Heart left ventricle (tissue), 16 donors: ENCODE results near the gene NBR1. TPM values are rescaled to one million over a fixed set of nuclear protein-coding genes. Genes with fewer than 3 reads are reported as not detected.
"Not testable (repeated sequence)": the region's sequence is repeated elsewhere in the genome, so short reads cannot be mapped to it uniquely, and the experiment has no call there.

ENCODE experiments used
- ATAC-seq, 4 donors: fragments of 200-7000 bp; cut with Tn5 transposase; one replicate each; pipeline ENCODE4 v1.9.1; 2020 to 2022; ENCODE audit warnings: moderate library complexity in 4 of 4, mild to moderate bottlenecking in 3 of 4, moderate number of reproducible peaks in 1 of 4
- DNase-seq, 5 donors: peaks; one replicate each; pipeline ENCODE4 v3.0.0-alpha.2; 2020
- H3K27ac ChIP-seq, 12 donors: fragments of 200-600 bp; sonication (generic) in 4 of 12; one replicate each; pipeline versions ENCODE4 v1.5.0 to v1.8.0; 2016 to 2022; ENCODE audit warnings: mild to moderate bottlenecking in 2 of 12
- H3K27me3 ChIP-seq, 9 donors: fragments of 200-600 bp; sonication (generic) in 2 of 9; one replicate each; pipeline versions ENCODE4 v1.5.1 to v1.8.0; 2016 to 2022; ENCODE audit warnings: mild to moderate bottlenecking in 3 of 9
- H3K36me3 ChIP-seq, 9 donors: fragments of 200-600 bp; sonication (generic) in 2 of 9; one replicate each; pipeline versions ENCODE4 v1.5.0 to v1.8.0; 2018 to 2022; ENCODE audit warnings: mild to moderate bottlenecking in 2 of 9
- H3K4me1 ChIP-seq, 12 donors: fragments of 200-600 bp; sonication (generic) in 4 of 12; one replicate each; pipeline versions ENCODE4 v1.5.0 to v1.8.0; 2016 to 2022; ENCODE audit warnings: mild to moderate bottlenecking in 3 of 12
- H3K4me3 ChIP-seq, 12 donors: fragments of 200-600 bp; sonication (generic) in 4 of 12; one replicate each; pipeline versions ENCODE4 v1.5.0 to v1.8.0; 2017 to 2022; ENCODE audit warnings: mild to moderate bottlenecking in 9 of 12, moderate library complexity in 4 of 12
- H3K9me3 ChIP-seq, 12 donors: fragments of 200-600 bp; sonication (generic) in 4 of 12; one replicate each; pipeline versions ENCODE4 v1.5.0 to v1.8.0; 2016 to 2022; ENCODE audit warnings: mild to moderate bottlenecking in 1 of 12
- CTCF ChIP-seq, 12 donors: fragments of 200-600 bp; sonication (generic) in 4 of 12; IDR thresholded peaks; one replicate each; pipeline versions ENCODE4 v1.5.0 to v1.8.0; 2018 to 2022; ENCODE audit warnings: antibody characterized with exemption in 12 of 12, mild to moderate bottlenecking in 5 of 12
- POLR2A ChIP-seq, 2 donors: fragments of 450-650 bp; IDR thresholded peaks; one replicate each; pipeline ENCODE4 v1.6.1; 2017; ENCODE audit warnings: antibody characterized with exemption in 2 of 2, mild to moderate bottlenecking in 2 of 2, moderate library complexity in 2 of 2
- WGBS, 4 donors: extraction: QIAGEN DNeasy Blood & Tissue Kit in 2 of 4; methylation state at CpG; one replicate each; pipeline versions ENCODE4 v1.1.5 to v1.1.7; 2013 to 2018; 5-methylcytosine and 5-hydroxymethylcytosine counted together
- intact Hi-C, 10 donors: fragments of 100-400 bp; cut with DNase I; formaldehyde crosslinking; loops; one replicate each; pipeline versions ENCODE4 v1.11.1 to v1.14.2; 2022
- polyA plus RNA-seq, 2 donors: library from polyadenylated mRNA; stranded (reverse); fragments of 200-250 nt; gene quantifications; one replicate each; pipeline ENCODE4 v1.2.3, GENCODE V29; 2013
- total RNA-seq, 9 donors: library from RNA; depleted of rRNA in 2 of 9; stranded (reverse); fragments of >200 nt in 2 of 9; fragmentation: NEBNext Ultra II Directional in 3 of 9; extraction: Animal tissue kit (Norgen Biotek cat#: 25700) in 3 of 9; gene quantifications; one replicate each; pipeline versions ENCODE4 v1.1.0 to v1.2.4, GENCODE V29; 2016 to 2023
- donor health status: ischemic (EF 13 %, LVEDD 7.1; RV severe dilation, severe dysfunction).
- donor health status: healthy with polysubstance abuse.
- donor health status: DM: no; HTN: yes; CAD: no.
- donor health status: DM: no; HTN: no; CAD: no.
- donor health status: ischemic (EF 25% LVEDD 6.9; RV normal size, moderate dysfunction).
- donor health status: ischemic (EF 25% LVEDD 5.7; RV mildly dilated, moderate dysfunction).
- donor health status: healthy.
- donor health status: DM: yes; HTN: yes; CAD: no.
- donor health status: ischemic (EF 35%, LVEDD 5.7; RV mildly dilated, moderate dysfunction).
- donor health status: nonischemic (EF 11% LVEDD 7.7; RV severe dilation, severe dysfunction).
- donor health status: DM: yes; HTN: yes; CAD: no.
- donor health status: PGD.
- donor health status: ischemic (EF 29% LVEDD 5.4; RV normal size, mild dysfunction).
- donor health status: nonischemic (EF 23%, LVEDD 6.1; RV moderate dilation, normal function).

Gene NBR1
- total and polyA plus RNA-seq, 11 donors = 31.6 to 146 (median 97.4) TPM

GRCh38 chr17:43176119-43176570 lies 5.1 kb downstream of the NBR1 start:
- Histone ChIP-seq H3K27me3 (no peaks in the 10 kb centered on the region), H3K9me3 (no peaks in the 10 kb centered on the region), H3K4me1 (peaks cover 2 to 66% (median 54%) of the 10 kb centered on the region in 12 donors), H3K36me3 (peaks cover 0 to 67% (median 54%) of the 10 kb centered on the region in 9 donors), H3K27ac (peak overlapping the region in 9 of 12 donors; percentile 7 to 50 (median 25)), H3K4me3 (no peak overlapping the region)
- no peak for TF ChIP-seq POLR2A (IDR thresholded peaks at IDR 0.05)
- no peak for TF ChIP-seq CTCF (IDR thresholded peaks at IDR 0.05)
- ATAC-seq = no peak
- 63 to 81% (median 73%) methylated on average over 2 of the region's 2 CpGs for WGBS, 4 donors
- no peak for DNase-seq
- intact Hi-C loops = loop anchor here in 2 of 10 donors (5.0 to 10.0 kb wide), 2 partner anchors 151 to 161 kb away; partner anchors contain the start of genes RND2 (in 1 of the 2) and VAT1 (in 1 of the 2)

- 89 to 94% (median 90%) methylated on average over 3 of the region's 3 CpGs for WGBS, 4 donors
- no peak for TF ChIP-seq CTCF (IDR thresholded peaks at IDR 0.05)
- no peak for TF ChIP-seq POLR2A (IDR thresholded peaks at IDR 0.05)
- Histone ChIP-seq H3K36me3 (peaks cover under 1 to 100% (median 98%) of the 10 kb centered on the region in 9 donors), H3K9me3 (no peaks in the 10 kb centered on the region), H3K27me3 (no peaks in the 10 kb centered on the region), H3K27ac (no peak overlapping the region), H3K4me1 (peaks cover 0 to 7% (median 0%) of the 10 kb centered on the region in 12 donors), H3K4me3 (no peak overlapping the region)
- ATAC-seq = no peak
- no peak for DNase-seq
- intact Hi-C loops = no loop called here
These were observed 12.9 kb downstream of the NBR1 start for GRCh38 chr17:43183921-43184320.

DNA sequence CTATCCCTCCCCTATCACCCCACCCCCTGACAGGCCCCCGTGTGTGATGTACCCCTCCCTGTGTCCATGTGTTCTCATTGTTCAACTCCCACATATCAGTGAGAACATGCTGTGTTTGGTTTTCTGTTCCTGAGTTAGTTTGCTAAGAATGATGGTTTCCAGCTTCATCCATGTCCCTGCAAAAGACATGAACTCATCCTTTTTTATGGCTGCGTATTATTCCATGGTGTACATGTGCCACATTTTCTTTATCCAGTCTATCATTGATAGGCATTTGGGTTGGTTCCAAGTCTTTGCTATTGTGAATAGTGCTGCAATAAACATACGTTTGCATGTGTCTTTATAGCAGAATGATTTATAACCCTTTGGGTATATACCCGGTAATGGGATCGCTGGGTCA lies 15.6 kb downstream of the NBR1 start:
- H3K4me3 ChIP-seq, DNase-seq, ATAC-seq, intact Hi-C loops, H3K27me3 ChIP-seq, H3K27ac ChIP-seq, H3K4me1 ChIP-seq, H3K9me3 ChIP-seq: not testable (repeated sequence)
- WGBS, 4 donors = 94 to 96% (median 95%) methylated on average over 5 of the region's 5 CpGs
- peaks cover 4 to 100% (median 98%) of the 10 kb centered on the region in 9 donors for H3K36me3 ChIP-seq

DNA sequence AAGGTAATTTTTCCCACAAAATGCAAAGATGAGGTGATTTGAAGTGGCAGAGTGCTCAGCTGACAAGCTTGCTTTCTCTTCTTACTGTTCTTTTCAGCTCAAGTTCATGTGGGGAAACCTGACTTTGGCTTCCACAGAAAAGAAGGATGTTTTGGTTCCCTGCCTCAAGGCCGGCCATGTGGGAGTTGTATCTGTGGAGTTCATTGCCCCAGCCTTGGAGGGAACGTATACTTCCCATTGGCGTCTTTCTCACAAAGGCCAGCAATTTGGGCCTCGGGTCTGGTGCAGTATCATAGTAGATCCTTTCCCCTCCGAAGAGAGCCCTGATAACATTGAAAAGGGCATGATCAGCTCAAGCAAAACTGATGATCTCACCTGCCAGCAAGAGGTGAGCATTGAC lies 22.2 kb downstream of the NBR1 start:
- intact Hi-C loops = no loop called here
- DNase-seq (no peak), ATAC-seq (no peak)
- no peaks in the 10 kb centered on the region for H3K27me3 ChIP-seq
- H3K36me3 ChIP-seq = peaks cover 7 to 100% (median 100%) of the 10 kb centered on the region in 9 donors
- H3K4me1 ChIP-seq = no peaks in the 10 kb centered on the region
- WGBS, 4 donors = 88 to 99% (median 94%) methylated on average over 5 of the region's 5 CpGs
- no peak overlapping the region for H3K4me3 ChIP-seq
- TF ChIP-seq POLR2A (IDR thresholded peaks at IDR 0.05) (no peak), CTCF (IDR thresholded peaks at IDR 0.05) (no peak)
- no peaks in the 10 kb centered on the region for H3K9me3 ChIP-seq
- H3K27ac ChIP-seq = no peak overlapping the region

- ATAC-seq (no peak), DNase-seq (no peak)
- WGBS, 4 donors = 91 to 94% (median 92%) methylated on average over 2 of the region's 2 CpGs
- H3K27me3 ChIP-seq = no peaks in the 10 kb centered on the region
- H3K36me3 ChIP-seq = peaks cover 3 to 100% (median 100%) of the 10 kb centered on the region in 9 donors
- no peaks in the 10 kb centered on the region for H3K9me3 ChIP-seq
- no peak overlapping the region for H3K27ac ChIP-seq
- H3K4me1 ChIP-seq = no peaks in the 10 kb centered on the region
- intact Hi-C loops = no loop called here
- H3K4me3 ChIP-seq = no peak overlapping the region
- TF ChIP-seq POLR2A (IDR thresholded peaks at IDR 0.05) = no peak
- TF ChIP-seq CTCF (IDR thresholded peaks at IDR 0.05) = no peak
These were observed 28.6 kb downstream of the NBR1 start for GRCh38 chr17:43199633-43200032.
